ENCODE data around the gene CCDC150. TPM values are rescaled to one million over a fixed set of nuclear protein-coding genes. Genes with fewer than 3 reads are reported as not detected.
A peak's percentile ranks its signal among the peaks of the same experiment; 100 is the strongest.

CCDC150 gene
- 10 to 100 TPM; 12.0 to 43.5 TPM for total RNA-seq

DNA sequence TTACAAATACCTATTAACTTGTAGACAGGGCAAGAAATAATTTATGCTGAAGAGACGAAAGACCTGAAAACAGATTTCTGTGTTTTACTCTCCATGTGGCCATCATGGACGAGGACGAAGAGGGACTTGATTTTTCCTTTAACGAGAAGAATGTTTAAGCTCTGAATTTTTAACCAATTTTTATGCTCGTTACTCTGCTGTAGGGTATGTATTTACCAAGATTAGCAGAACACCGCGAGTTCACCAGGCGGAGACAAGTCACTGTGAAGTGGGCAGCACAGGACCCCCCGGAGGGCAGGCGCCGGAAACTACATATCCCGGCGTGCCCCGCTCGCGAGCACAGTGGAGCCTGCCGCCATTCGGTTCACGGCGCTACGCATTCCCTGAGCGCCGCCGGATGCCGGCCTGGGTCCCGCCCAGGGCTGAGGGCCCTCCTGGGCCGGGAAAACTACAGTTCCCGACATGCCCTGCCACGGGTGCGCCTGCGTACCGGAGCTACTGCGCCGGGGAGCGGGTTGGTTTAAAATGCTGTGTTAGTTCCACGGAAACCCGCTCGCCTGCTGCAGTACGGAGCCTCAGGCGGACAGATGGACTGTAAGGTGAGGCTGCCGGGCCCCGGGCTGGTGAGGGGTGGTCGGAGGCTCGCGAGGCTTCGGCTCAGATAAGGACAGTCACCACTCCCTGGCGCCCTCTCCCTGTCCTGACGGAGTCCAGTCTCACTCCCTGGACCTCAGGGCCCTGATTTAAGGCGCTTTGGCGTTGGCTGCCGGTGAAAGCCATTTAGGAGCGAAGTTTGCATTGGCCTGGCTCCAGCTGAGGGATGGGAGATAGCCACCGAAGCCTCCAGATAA, at the start of gene CCDC150:
CCDC150 (plus strand) TSS at position 536 of the 851 bp plus-strand sequence; CDS start at position 588, 52 bp downstream.
- Mint-ChIP-seq H3K27ac (peak within 1 kb of the TSS; percentile 31 to 78), H3K36me3 (no peaks in the 10 kb centered on the region), H3K27me3 (peaks cover 2 to 6% of the 10 kb centered on the region in 2 donors), H3K4me3 (peak within 1 kb of the TSS; percentile 80), H3K4me1 (ENCODE audit: low read depth in 2 of 2) (peaks cover 12 to 23% of the 10 kb centered on the region in 2 donors), H3K9me3 (no peaks in the 10 kb centered on the region)
- DNase-seq (ENCODE audit: low spot score) = peak; percentile 95
- ATAC-seq = peak; percentile 100

DNA sequence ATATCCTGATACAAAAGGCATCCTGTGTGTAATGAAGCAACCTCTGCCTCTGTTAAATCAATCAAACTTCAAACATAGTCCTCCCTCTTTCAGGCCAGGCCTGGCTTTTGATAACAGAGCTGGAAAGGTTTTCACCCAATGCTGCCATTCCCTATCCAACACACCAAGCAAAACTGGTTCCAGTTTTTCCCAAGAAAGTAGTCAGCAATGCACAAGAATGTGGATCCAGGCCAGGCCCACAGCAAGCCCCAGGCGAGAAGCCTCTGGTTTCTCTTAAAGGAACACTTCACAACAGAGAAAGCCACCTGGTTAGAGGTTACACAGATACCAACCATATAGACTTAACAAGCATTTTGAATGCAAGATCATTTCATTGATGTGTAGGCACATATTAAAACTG, 49.2 kb upstream of the CCDC150 start:
- H3K27me3 Mint-ChIP-seq = peaks cover 48 to 64% of the 10 kb centered on the region in 2 donors
- peaks cover 0 to 5% of the 10 kb centered on the region in 2 donors for H3K4me1 Mint-ChIP-seq (ENCODE audit: low read depth in 2 of 2)
- no peaks in the 10 kb centered on the region for H3K36me3 Mint-ChIP-seq
- no peaks in the 10 kb centered on the region for H3K9me3 Mint-ChIP-seq
- DNase-seq (ENCODE audit: low spot score) (no peak), ATAC-seq (no peak)
- H3K27ac Mint-ChIP-seq = no peak overlapping the region
- H3K4me3 Mint-ChIP-seq = no peak overlapping the region

GRCh38 chr2:196591004-196591403, 48.5 kb upstream of the CCDC150 start:
- peaks cover 0 to 5% of the 10 kb centered on the region in 2 donors for H3K4me1 Mint-ChIP-seq (ENCODE audit: low read depth in 2 of 2)
- H3K9me3 Mint-ChIP-seq = no peaks in the 10 kb centered on the region
- H3K36me3 Mint-ChIP-seq = no peaks in the 10 kb centered on the region
- no peak overlapping the region for H3K4me3 Mint-ChIP-seq
- ATAC-seq (no peak), DNase-seq (ENCODE audit: low spot score) (no peak)
- no peak overlapping the region for H3K27ac Mint-ChIP-seq
- H3K27me3 Mint-ChIP-seq = peaks cover 51 to 68% of the 10 kb centered on the region in 2 donors

DNA sequence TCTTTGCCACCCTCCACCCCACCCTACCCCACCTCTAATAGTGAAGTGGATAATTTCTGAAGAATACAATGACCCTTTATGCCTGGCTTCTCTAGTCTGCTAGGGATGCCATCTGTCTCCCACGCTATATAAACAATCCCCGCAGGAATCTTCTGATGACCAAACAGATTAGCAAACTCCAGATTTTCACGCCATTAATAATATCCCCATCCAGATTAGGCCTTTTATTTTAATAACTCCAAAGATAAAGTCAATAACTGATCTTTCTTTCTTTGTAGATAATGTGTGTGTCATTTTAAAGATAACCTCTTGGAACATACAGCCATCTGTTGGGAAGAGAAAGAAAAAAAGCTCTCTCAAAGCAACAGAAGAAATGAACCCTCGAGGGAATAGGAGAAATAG, 47.9 kb upstream of the CCDC150 start:
- H3K4me3 Mint-ChIP-seq = no peak overlapping the region
- DNase-seq (ENCODE audit: low spot score) (no peak), ATAC-seq (no peak)
- no peaks in the 10 kb centered on the region for H3K9me3 Mint-ChIP-seq
- no peak overlapping the region for H3K27ac Mint-ChIP-seq
- peaks cover 0 to 4% of the 10 kb centered on the region in 2 donors for H3K4me1 Mint-ChIP-seq (ENCODE audit: low read depth in 2 of 2)
- H3K36me3 Mint-ChIP-seq = no peaks in the 10 kb centered on the region
- peaks cover 51 to 68% of the 10 kb centered on the region in 2 donors for H3K27me3 Mint-ChIP-seq

DNA sequence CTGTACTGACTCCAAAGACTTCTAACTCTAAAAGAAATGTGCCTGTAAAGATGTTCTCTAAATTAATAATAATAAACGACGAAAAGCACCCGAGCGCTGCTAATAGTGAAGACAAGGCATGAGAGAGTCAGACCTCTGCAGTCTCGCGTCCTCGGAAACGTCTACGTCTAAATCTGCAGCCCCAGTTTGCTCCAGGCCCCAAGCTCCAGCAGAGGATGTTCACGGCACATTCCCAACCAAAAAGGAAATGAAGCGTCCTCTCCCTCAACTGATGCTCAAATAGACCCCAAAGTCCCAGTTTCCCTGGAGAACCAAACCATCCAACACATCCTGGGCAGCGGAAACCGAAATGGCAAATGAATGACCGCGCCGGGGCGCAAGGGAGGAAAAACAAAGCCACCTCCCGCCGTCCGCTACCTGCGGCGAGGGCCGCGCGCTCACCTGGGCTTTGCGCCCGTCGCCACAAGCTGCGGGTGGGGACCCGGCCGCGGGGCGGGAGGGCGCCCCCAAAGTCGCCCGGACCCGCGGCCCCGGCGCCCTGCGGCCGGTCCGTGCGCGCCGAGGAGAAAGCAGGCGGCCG, 47.1 kb upstream of the CCDC150 start:
- ATAC-seq = peak in 1 of 2 donors; percentile 24

GRCh38 chr2:196592911-196593881, 46.3 kb upstream of the CCDC150 start, which contains the start of gene HECW2:
HECW2 (minus strand) TSS chr2:196593554.
- peaks cover 48 to 64% of the 10 kb centered on the region in 2 donors for H3K27me3 Mint-ChIP-seq
- ATAC-seq (peak; percentile 58 to 66), DNase-seq (ENCODE audit: low spot score) (no peak)
- H3K4me3 Mint-ChIP-seq = peak within 1 kb of the TSS; percentile 40
- H3K4me1 Mint-ChIP-seq (ENCODE audit: low read depth in 2 of 2) = no peaks in the 10 kb centered on the region
- H3K9me3 Mint-ChIP-seq = no peaks in the 10 kb centered on the region
- no peaks in the 10 kb centered on the region for H3K36me3 Mint-ChIP-seq
- H3K27ac Mint-ChIP-seq = no peak within 1 kb of the TSS

More for the DNA sequence above, 47.1 kb upstream of the CCDC150 start:
- no peak overlapping the region for H3K27ac Mint-ChIP-seq
- H3K9me3 Mint-ChIP-seq = no peaks in the 10 kb centered on the region
- DNase-seq (ENCODE audit: low spot score) = no peak
- no peaks in the 10 kb centered on the region for H3K4me1 Mint-ChIP-seq (ENCODE audit: low read depth in 2 of 2)
- H3K36me3 Mint-ChIP-seq = no peaks in the 10 kb centered on the region
- peaks cover 53 to 71% of the 10 kb centered on the region in 2 donors for H3K27me3 Mint-ChIP-seq
- peak overlapping the region; percentile 40 for H3K4me3 Mint-ChIP-seq

DNA sequence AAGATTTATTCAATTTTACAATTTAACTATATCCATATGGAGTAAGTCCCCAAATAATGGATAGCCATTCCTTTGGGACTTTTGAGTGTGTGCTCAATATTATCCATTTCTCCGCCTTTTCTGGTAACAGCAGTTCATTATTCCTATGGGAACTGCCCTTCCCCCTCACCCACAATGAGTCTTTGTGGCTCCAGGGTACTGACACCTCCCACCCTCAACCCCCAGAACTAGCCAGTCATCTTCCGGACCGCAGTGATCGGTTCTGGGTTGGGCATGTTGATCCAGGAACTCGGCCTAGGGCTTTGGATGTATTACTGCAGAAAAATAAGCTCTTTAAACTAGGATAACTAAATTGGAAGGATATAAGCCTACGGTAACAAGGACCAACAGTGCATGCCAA, 45.4 kb upstream of the CCDC150 start:
- Mint-ChIP-seq H3K4me1 (ENCODE audit: low read depth in 2 of 2) (no peaks in the 10 kb centered on the region), H3K4me3 (no peak overlapping the region), H3K27me3 (peaks cover 46 to 60% of the 10 kb centered on the region in 2 donors), H3K27ac (no peak overlapping the region), H3K9me3 (no peaks in the 10 kb centered on the region), H3K36me3 (no peaks in the 10 kb centered on the region)
- ATAC-seq = no peak
- no peak for DNase-seq (ENCODE audit: low spot score)

DNA sequence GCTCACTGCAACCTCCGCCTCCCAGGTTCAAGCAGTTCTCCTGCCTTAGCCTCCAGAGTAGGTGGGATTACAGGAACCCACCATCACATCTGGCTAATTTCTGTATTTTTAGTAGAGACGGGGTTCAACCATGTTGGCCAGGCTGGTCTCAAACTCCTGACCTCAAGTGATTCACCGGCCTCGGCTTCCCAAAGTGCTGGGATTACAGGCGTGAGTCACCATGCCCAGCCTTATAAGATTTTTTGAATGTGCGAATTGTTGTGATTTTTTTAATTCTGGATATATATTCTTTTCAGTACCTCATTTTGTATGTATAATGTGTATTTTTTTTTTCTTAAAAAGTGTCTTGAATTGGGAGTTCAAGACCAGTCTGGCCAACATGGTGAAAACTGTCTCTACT, 42.0 kb upstream of the CCDC150 start:
- no peak for DNase-seq (ENCODE audit: low spot score)
- Mint-ChIP-seq H3K4me1 (ENCODE audit: low read depth in 2 of 2) (no peaks in the 10 kb centered on the region), H3K36me3 (no peaks in the 10 kb centered on the region), H3K27ac (no peak overlapping the region), H3K27me3 (peaks cover 43 to 45% of the 10 kb centered on the region in 2 donors), H3K4me3 (no peak overlapping the region), H3K9me3 (no peaks in the 10 kb centered on the region)
- no peak for ATAC-seq

GRCh38 chr2:196598412-196598811, 41.1 kb upstream of the CCDC150 start:
- Mint-ChIP-seq H3K27ac (no peak overlapping the region), H3K36me3 (no peaks in the 10 kb centered on the region), H3K9me3 (no peaks in the 10 kb centered on the region), H3K4me1 (ENCODE audit: low read depth in 2 of 2) (no peaks in the 10 kb centered on the region), H3K27me3 (peaks cover 43 to 47% of the 10 kb centered on the region in 2 donors), H3K4me3 (no peak overlapping the region)
- ATAC-seq = no peak
- DNase-seq (ENCODE audit: low spot score) = no peak

DNA sequence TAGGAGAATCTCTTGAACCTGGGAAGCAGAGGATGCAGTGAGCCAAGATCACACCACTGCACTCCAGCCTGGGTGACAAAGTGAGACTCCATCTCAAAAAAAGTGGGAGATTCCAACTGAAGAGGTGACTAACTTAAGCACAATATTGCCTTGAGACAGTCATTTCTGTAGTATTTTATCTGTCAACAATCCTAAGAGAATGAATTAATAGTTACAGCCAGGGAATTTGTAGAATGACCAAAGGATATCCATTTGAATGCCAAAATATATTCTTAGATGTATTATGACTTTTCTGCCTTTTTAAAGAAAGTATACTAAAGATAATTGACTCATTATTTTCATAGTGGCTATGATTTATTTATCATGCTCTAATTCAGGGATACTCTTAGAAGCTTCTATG, 40.7 kb upstream of the CCDC150 start:
- Mint-ChIP-seq H3K4me3 (no peak overlapping the region), H3K27me3 (peaks cover 43 to 45% of the 10 kb centered on the region in 2 donors)
- no peak for ATAC-seq

GRCh38 chr2:196601430-196602306, 37.8 kb upstream of the CCDC150 start:
- Mint-ChIP-seq H3K27me3 (peaks cover 16 to 31% of the 10 kb centered on the region in 2 donors), H3K27ac (no peak overlapping the region), H3K36me3 (no peaks in the 10 kb centered on the region), H3K9me3 (no peaks in the 10 kb centered on the region), H3K4me3 (no peak overlapping the region), H3K4me1 (ENCODE audit: low read depth in 2 of 2) (no peaks in the 10 kb centered on the region)
- ATAC-seq = no peak
- no peak for DNase-seq (ENCODE audit: low spot score)

More for the DNA sequence above, 40.7 kb upstream of the CCDC150 start:
- Mint-ChIP-seq H3K36me3 (no peaks in the 10 kb centered on the region), H3K9me3 (no peaks in the 10 kb centered on the region), H3K27ac (no peak overlapping the region), H3K4me1 (ENCODE audit: low read depth in 2 of 2) (no peaks in the 10 kb centered on the region)
- no peak for DNase-seq (ENCODE audit: low spot score)

- no peak overlapping the region for H3K4me3 Mint-ChIP-seq
- H3K36me3 Mint-ChIP-seq = no peaks in the 10 kb centered on the region
- H3K4me1 Mint-ChIP-seq (ENCODE audit: low read depth in 2 of 2) = no peaks in the 10 kb centered on the region
- no peak overlapping the region for H3K27ac Mint-ChIP-seq
- ATAC-seq (no peak), DNase-seq (ENCODE audit: low spot score) (no peak)
- no peaks in the 10 kb centered on the region for H3K9me3 Mint-ChIP-seq
- peaks cover 16 to 29% of the 10 kb centered on the region in 2 donors for H3K27me3 Mint-ChIP-seq
Measured at GRCh38 chr2:196604196-196604595, 35.3 kb upstream of the CCDC150 start.
